Right forelimb (tissue), 1 donor: ENCODE data around the gene PPP5C.

Source experiments
- DNase-seq: peaks from one replicate; pipeline ENCODE4 v3.0.0-alpha.2; 2018

The PPP5C gene

DNA sequence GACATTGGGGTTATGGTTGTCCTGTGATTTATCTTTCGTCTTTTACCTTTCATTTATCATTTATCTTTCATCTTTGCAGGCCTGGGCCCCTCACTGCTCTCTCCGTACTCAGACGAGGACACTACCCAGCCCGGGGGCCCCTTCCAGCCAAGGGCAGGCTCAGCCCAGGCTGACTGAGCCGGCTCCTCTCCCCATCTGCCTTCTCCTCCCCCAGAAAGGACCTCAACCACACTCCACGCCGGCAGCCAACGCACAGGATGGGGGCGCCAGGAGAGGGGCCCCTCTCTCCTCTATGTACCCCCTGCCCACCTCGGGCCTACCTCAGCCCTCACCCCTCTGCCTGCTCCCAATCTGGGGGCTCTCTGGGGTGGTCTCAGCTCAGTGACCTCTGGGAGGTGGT lies 7.4 kb upstream of the PPP5C start:
- DNase-seq, result no peak

DNA sequence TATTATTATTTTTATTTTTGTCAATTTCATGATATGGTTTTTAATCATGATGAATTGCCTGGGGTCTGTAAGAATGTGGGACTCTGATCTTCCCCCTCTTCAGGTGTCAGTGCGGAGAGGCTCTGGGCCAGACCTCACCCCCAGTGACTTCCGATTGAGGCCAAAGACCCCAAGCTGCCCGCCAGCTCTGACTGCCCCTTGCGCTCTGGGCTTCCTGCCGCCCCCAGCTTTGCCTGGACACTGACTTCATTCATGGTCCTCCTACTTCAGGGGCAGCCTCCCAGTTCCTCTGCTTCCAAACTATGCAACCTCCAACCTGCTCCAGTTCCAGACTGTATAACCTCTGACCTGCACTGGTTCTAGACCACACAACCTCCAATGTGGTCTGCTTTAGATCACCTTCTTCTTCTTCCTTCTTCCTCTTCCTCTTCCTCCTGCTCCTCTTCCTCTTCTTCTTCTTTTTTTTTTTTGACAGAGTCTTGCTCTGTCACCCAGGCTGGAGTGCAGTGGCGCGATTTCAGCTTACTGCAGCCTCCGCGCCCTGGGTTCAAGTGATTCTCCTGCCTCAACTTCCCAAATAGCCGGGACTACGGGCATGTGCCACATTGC lies 6.7 kb upstream of the PPP5C start:
- no peak for DNase-seq

- DNase-seq, result no peak
Observed at GRCh38 chr19:46341937-46342336, 5.0 kb upstream of the PPP5C start.

DNA sequence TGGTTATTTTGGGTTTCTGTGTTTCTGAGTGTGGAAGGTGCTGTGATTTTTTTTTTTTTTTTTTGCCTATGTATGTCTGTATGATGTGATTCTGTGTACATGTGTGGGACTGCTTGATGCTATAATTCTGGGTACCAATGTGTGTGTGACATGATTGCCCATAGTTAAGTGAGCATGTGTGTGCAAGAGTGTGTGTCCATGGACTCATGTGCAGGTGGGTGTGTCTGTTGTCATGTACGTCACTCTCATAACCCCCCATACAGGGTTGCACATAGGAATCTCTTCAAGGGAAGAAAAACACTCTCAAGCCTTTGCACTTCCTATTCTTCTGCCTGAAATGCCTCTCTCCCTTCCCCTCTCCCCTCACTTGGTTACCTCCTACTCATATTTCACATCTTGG lies 2.5 kb upstream of the PPP5C start:
- no peak for DNase-seq

- no peak for DNase-seq
Observed at GRCh38 chr19:46345157-46345556, 1.7 kb upstream of the PPP5C start.

DNA sequence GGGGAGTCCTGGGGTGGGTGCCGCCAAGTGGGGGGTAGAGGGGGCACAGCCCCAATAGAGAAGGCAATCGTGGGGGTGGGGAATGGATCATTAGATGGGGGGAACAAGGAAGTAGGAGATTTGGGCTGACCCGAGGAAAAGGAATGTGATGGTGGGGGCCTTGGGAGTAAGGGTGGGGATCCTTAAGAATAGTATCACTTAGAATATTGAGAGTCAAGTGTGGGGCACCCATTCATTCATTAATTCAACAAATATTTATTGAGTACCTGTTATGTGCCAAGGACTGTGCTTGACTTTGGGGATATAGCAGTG lies 641 bp downstream of the PPP5C start:
- DNase-seq, result no peak

- DNase-seq, result no peak
Observed at GRCh38 chr19:46347985-46348384, 1.1 kb downstream of the PPP5C start.

- no peak for DNase-seq
Observed at GRCh38 chr19:46349311-46349993, 2.6 kb downstream of the PPP5C start.

DNA sequence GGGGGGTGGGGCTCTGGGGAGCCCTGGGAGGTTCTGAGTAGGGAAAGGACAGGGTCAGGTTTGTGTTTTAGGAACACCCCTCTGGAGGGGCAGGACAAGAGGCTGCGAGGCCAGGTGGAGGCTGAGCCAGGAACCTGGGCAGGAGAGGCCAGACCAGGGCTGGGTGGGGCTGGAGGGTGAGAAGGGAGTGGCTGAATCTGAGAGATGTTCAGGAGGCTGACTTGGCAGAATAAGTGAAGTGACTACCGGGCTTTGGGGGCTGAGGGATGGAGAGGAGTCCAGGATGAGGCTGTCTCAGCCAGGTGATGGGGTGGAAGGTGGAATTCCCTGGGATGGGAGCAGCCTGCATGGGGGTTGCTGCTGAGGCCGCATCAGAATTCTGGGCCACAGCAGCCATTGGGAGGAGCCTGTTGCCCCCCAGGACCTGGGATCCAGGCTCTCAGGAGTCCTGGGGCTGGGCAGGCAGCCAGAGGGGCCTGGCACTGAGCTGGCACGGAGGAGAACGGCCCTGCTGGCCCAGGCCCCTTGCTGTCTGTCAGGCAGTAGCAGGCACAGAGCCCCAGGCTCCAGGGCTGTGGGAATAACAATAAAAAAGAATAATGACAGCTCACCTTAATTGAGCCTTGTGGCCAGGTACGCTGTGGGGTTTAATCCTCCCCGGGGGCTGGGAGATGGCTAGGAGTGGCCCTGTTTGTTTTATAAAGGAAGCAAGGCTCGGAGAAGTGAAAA lies 3.3 kb downstream of the PPP5C start:
- DNase-seq, result no peak

DNA sequence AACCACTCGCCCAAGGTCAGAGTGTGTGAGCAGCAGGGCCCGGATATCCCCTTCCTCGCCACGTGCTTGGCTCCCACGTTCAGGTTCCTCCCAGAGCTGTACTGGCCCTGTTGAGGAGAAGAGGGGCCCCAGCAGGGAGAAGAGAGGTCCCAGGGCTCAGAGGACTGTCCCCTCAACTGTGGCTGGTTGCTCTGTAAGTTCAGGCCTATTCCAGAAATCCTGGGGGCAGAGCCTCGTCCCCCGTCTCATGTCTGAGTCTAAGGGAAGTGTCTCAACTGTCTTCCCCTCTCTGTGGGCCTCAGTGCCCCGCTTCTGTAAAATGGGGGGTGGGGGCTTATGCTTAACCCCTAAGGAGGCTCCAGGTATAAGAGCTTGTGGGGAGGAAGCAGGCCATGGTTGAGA lies 3.9 kb downstream of the PPP5C start:
- no peak for DNase-seq

- DNase-seq, result no peak
Observed at GRCh38 chr19:46351241-46352041, 4.6 kb downstream of the PPP5C start.

GRCh38 chr19:46353730-46354528 lies 7.0 kb downstream of the PPP5C start:
- DNase-seq, result no peak

DNA sequence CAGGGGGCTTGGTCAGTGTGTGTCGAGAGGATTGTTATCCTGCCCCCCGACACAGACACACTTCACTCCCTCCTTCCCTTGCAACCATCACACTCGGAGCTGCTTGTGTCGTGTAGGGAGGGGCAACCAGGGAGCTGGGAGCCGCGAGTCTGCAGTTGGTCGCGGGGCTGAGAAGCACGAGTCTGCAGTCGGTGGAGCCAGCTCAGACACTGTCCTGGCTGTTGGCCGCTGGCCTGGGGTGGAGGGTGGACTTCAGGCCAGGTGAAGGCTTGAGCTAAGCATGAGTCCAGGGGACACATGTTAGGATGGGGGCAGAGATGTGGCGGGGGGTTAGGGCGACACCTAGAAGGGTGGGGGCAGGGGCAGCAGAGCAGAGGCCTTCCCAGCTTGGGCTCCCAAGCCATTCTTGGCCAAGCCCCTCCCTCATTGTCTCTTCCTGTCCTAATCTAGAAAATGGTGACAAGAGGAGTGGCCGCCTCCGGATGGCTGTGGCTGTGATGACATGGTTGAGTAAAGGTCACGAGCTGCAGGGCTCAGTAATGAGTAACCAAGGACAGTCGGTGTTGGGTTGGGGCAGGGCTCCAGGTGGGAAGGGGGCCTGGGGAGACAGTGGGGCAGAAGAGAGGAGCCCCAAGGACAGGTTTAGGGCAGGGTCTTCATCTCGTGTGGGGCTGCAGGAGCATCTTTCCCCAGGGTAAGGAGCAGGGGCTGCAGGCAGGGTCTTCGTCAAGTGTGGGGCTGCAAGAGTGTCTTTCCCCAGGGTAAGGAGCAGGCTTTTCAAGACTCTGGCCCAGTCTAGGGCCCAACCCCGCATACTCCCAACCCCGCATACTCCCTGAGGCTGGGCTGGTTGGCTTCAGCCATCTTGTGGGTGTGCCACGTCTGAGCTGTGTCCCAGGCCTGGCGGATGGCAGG lies 8.6 kb downstream of the PPP5C start:
- no peak for DNase-seq

GRCh38 chr19:46356149-46357055 lies 9.5 kb downstream of the PPP5C start:
- no peak for DNase-seq

GRCh38 chr19:46357846-46358583 lies 11.1 kb downstream of the PPP5C start:
- no peak for DNase-seq

DNA sequence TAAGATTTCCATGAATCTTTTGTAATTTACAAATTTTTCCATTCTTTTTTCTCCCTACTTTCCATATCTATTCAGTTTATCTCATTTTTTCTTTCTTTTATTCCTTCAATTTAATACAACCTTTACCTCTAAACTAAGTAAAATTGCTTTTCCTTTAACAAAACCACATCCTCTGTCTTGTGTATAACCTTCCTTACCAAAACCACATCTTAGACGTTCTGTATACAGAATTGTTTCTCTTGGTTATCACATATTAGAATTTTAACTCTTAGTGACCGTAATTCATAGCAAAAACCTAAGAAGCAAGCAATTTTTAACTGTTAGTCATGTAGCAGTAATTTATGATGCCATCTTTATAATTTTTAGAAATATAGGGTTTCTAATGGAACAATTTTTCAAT lies 15.0 kb downstream of the PPP5C start:
- DNase-seq, result no peak

- DNase-seq, result no peak
Observed at GRCh38 chr19:46364359-46364758, 17.5 kb downstream of the PPP5C start.

DNA sequence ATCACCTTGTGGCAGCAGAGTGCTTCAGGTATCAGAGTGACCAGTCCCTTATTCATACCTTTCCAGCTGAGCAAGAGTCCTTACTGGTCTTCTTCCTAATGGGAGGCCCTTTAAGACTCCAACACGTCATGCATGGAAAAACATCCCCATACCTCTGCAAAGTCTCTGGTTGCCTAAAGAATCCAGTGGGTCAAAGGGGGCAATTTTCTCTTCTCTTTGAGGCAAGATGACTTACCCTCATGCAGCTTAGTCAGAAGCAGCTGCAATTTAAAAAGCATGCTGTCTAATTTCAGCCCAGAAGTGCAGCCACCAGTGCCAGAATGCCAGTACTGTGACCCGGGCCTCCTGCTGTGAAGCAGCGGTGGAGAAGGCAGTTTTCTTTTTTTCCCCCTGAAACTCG lies 18.7 kb downstream of the PPP5C start:
- no peak for DNase-seq

GRCh38 chr19:46366620-46367292 lies 19.9 kb downstream of the PPP5C start:
- no peak for DNase-seq
